OCI-LY3 (cell line): ENCODE results near the gene TSR3.

Experiments
- H2AFZ ChIP-seq: fragments of 200-600, 300-600 bp; shearing (Covaris generic); 2 replicates; pipeline ENCODE4 v1.6.0; 2014; ENCODE audit warnings: antibody characterized with exemption, low read depth, low read length
- H3K27ac ChIP-seq: fragments of 200-600, 300-600 bp; sonication (generic); 2 replicates; pipeline ENCODE4 v1.5.1; 2014; ENCODE audit warnings: mild to moderate bottlenecking, low read length, moderate library complexity, mixed read lengths
- H3K27me3 ChIP-seq: fragments of 200-600, 300-600 bp; sonication (generic); 2 replicates; pipeline ENCODE4 v1.6.1; 2014; ENCODE audit warnings: low read depth, low read length, mixed read lengths
- H3K36me3 ChIP-seq: fragments of 200-600, 300-600 bp; sonication (generic); replicated peaks from 2 replicates; pipeline ENCODE3; 2014; ENCODE audit warnings: low read depth, low read length, mixed read lengths
- H3K4me1 ChIP-seq: fragments of 300-600, 200-600 bp; sonication (generic); 2 replicates; pipeline ENCODE4 v1.6.1; 2014; ENCODE audit warnings: low read length, mixed read lengths
- H3K4me2 ChIP-seq: fragments of 200-600, 300-600 bp; sonication (generic); 2 replicates; pipeline ENCODE4 v1.6.1; 2014; ENCODE audit warnings: low read length, mixed read lengths
- H3K4me3 ChIP-seq: fragments of 300-600, 200-600 bp; sonication (generic); 2 replicates; pipeline ENCODE4 v1.5.1; 2014; ENCODE audit warnings: antibody characterized with exemption, mild to moderate bottlenecking, low read length, moderate library complexity
- H3K79me2 ChIP-seq: fragments of 300-600, 200-600 bp; shearing (Covaris generic); 2 replicates; pipeline ENCODE4 v1.6.1; 2014; ENCODE audit warnings: mild to moderate bottlenecking, low read length, mixed read lengths
- H3K9ac ChIP-seq: fragments of 300-600, 200-600 bp; shearing (Covaris generic); 2 replicates; pipeline ENCODE4 v1.6.0; 2014; ENCODE audit warnings: mild to moderate bottlenecking, low read length, moderate library complexity
- H3K9me3 ChIP-seq: fragments of 200-600, 300-600 bp; shearing (Covaris generic); 2 replicates; pipeline ENCODE4 v1.6.1; 2014; ENCODE audit warnings: low read length, mixed read lengths; ENCODE audit not compliant: insufficient read depth
- H4K20me1 ChIP-seq: fragments of 200-600, 300-600 bp; sonication (generic); 2 replicates; pipeline ENCODE4 v1.6.1; 2016; ENCODE audit warnings: low read length, mixed read lengths; ENCODE audit not compliant: insufficient read depth
- CTCF ChIP-seq: fragments of 200-600, 300-600 bp; sonication (generic); IDR thresholded peaks from 2 replicates; pipeline ENCODE4 v1.5.1; 2014; ENCODE audit warnings: antibody characterized with exemption, low read length, low read depth
- EZH2phosphoT487 ChIP-seq: fragments of 200-600 bp; shearing (Covaris generic); IDR thresholded peaks from 2 replicates; pipeline ENCODE4 v1.6.1; 2018; ENCODE audit warnings: antibody characterized with exemption, mixed run types, low read depth

Gene TSR3

GRCh38 chr16:1377406-1378010, 25.8 kb upstream of the TSR3 start:
- Histone ChIP-seq H3K27ac (no peak overlapping the region), H3K4me2 (peak overlapping the region; percentile 93; the same call in 1 of the 2 replicates), H3K4me1 (peaks cover 17% of the 10 kb centered on the region), H3K9me3 (no peaks in the 10 kb centered on the region), H3K9ac (no peak overlapping the region), H3K27me3 (no peaks in the 10 kb centered on the region), H3K79me2 (peaks cover 56% of the 10 kb centered on the region), H4K20me1 (peaks cover 19% of the 10 kb centered on the region), H3K36me3 (peaks cover 14% of the 10 kb centered on the region), H2AFZ (no peak overlapping the region), H3K4me3 (peak overlapping the region; percentile 83; the same call in 1 of the 2 replicates)
- no peak for TF ChIP-seq CTCF
- TF ChIP-seq EZH2phosphoT487: no peak

GRCh38 chr16:1375741-1376410, 24.2 kb upstream of the TSR3 start:
- no peak overlapping the region for H2AFZ ChIP-seq
- H3K4me1 ChIP-seq: peaks cover 17% of the 10 kb centered on the region
- no peak overlapping the region for H3K9ac ChIP-seq
- H3K9me3 ChIP-seq: no peaks in the 10 kb centered on the region
- H3K79me2 ChIP-seq: peaks cover 59% of the 10 kb centered on the region
- H3K4me2 ChIP-seq: no peak overlapping the region
- H3K36me3 ChIP-seq: peaks cover 17% of the 10 kb centered on the region
- no peaks in the 10 kb centered on the region for H3K27me3 ChIP-seq
- no peak for TF ChIP-seq CTCF
- no peak for TF ChIP-seq EZH2phosphoT487
- H3K27ac ChIP-seq: no peak overlapping the region
- H3K4me3 ChIP-seq: no peak overlapping the region
- H4K20me1 ChIP-seq: peaks cover 19% of the 10 kb centered on the region

GRCh38 chr16:1375298-1375640, 23.6 kb upstream of the TSR3 start:
- no peak overlapping the region for H3K4me2 ChIP-seq
- H3K9me3 ChIP-seq: no peaks in the 10 kb centered on the region
- H3K36me3 ChIP-seq: peaks cover 17% of the 10 kb centered on the region
- H2AFZ ChIP-seq: no peak overlapping the region
- peaks cover 17% of the 10 kb centered on the region for H3K4me1 ChIP-seq
- H3K27ac ChIP-seq: no peak overlapping the region
- H3K4me3 ChIP-seq: no peak overlapping the region
- H4K20me1 ChIP-seq: peaks cover 19% of the 10 kb centered on the region
- TF ChIP-seq EZH2phosphoT487 (no peak), CTCF (no peak)
- peaks cover 59% of the 10 kb centered on the region for H3K79me2 ChIP-seq
- no peaks in the 10 kb centered on the region for H3K27me3 ChIP-seq
- no peak overlapping the region for H3K9ac ChIP-seq

- TF ChIP-seq CTCF: no peak
- TF ChIP-seq EZH2phosphoT487: no peak
- Histone ChIP-seq H3K4me1 (peaks cover 12% of the 10 kb centered on the region), H3K4me3 (no peak overlapping the region), H3K27me3 (no peaks in the 10 kb centered on the region), H3K79me2 (peaks cover 61% of the 10 kb centered on the region), H3K27ac (no peak overlapping the region), H4K20me1 (peaks cover 15% of the 10 kb centered on the region), H3K9ac (no peak overlapping the region), H3K4me2 (no peak overlapping the region), H3K36me3 (peaks cover 22% of the 10 kb centered on the region), H3K9me3 (no peaks in the 10 kb centered on the region), H2AFZ (no peak overlapping the region)
Observed at GRCh38 chr16:1374418-1375297, 23.0 kb upstream of the TSR3 start.
